K562 (cell line): ENCODE measurements around the gene ADARB2.

Experiments used
- SIN3A ChIP-seq, 2 experiments: fragments of 150-350 bp in 1 of 2; IDR thresholded peaks; 2 replicates each; pipeline ENCODE4 v1.6.1; 2011 to 2016; ENCODE audit warnings: borderline replicate concordance in 2 of 2, low read depth in 2 of 2, low read length in 2 of 2, mild to moderate bottlenecking in 2 of 2, moderate library complexity in 2 of 2; ENCODE audit not compliant: control insufficient read depth in 1 of 2
- XRCC5 ChIP-seq: fragments of 200-400 bp; formaldehyde crosslinking; IDR thresholded peaks from 2 replicates; pipeline ENCODE4 v1.6.1; 2017; ENCODE audit warnings: low read depth, mild to moderate bottlenecking, low read length

- no peak for TF ChIP-seq SIN3A (IDR thresholded peaks at IDR 0.05; ENCODE audit: borderline replicate concordance in 2 of 2, control insufficient read depth in 1 of 2, low read depth in 2 of 2, low read length in 2 of 2)
- no peak for TF ChIP-seq XRCC5
Measured at GRCh38 chr10:1189166-1190051, 547.9 kb downstream of the ADARB2 start.
